ENCODE measurements around the gene PLOD1.

DNA sequence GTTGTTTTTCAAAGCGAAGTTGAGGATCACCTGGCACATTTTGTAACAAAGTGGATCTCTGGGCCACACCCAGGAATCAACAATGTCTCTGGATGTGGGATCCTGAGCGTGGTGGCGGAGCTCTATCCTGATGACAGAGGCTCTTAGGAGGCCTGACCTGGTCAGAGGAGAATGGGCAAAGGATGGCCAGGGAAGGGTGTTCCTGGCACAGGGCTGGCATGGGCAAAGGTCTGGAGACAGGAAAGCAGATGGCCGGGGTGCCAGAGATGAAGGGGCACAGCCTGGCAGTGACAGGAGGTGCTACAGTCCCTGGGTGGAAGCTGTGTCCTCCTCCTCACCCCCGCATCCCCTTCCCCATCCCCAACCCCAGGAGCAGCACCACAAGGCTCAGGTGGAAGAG lies 25.8 kb downstream of the PLOD1 start:
- TF ChIP-seq POLR2A (IDR thresholded peaks at IDR 0.05) (no peak), POLR2AphosphoS5 (IDR thresholded peaks at IDR 0.05) (no peak)
